HG03135 (cell line): ENCODE results near the gene GSTA5.
"Not testable (repeated sequence)": the region's sequence is repeated elsewhere in the genome, so short reads cannot be mapped to it uniquely, and the experiment has no call there.

Experiments used
- ATAC-seq: cut with Tn5 transposase; IDR thresholded peaks from one replicate; pipeline ENCODE4 v1.9.1; 2021; ENCODE audit warnings: mild to moderate bottlenecking, moderate library complexity; ENCODE audit not compliant: unreplicated experiment

Gene GSTA5

DNA sequence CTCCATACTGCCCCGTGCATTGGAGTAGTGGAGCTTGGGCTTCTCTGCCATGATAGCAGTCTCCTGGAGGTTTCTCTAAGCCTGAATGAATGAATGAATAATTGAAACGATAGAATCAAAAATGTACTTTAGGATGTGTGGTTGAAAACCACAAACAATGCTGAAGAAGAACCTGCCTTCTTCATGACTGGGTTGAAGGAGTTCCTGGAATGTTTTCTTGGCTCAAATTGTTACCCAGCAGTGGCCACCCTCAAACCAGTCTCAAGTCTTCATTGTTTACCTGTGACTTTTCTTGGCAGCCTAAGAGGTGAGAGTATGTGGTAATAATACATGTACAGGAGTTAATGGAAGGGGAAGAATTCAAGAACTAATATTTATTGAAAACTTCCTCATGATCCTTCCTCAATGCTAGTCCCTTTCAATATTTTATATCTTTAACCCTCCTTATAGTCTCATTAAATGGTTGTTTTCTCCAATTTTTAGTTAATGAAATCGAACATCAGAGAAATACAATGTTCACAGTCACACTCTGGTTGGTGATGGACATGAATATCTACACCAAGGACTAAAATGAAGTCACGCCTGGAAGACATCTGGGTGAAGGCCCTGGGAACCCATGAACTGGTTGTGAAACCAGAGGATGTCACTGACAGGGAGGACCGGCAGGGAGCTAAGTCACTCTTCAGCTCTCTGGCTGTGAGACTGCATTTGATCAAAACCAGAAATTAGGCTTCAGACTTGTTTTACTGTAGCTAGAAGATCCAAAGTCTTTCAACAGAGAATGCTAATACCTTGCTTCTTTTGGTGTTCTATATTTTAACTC is at the start of gene GSTA5:
Gene GSTA5 (minus strand): TSS at position 51 of the 823 bp plus-strand sequence.
- no peak for ATAC-seq

DNA sequence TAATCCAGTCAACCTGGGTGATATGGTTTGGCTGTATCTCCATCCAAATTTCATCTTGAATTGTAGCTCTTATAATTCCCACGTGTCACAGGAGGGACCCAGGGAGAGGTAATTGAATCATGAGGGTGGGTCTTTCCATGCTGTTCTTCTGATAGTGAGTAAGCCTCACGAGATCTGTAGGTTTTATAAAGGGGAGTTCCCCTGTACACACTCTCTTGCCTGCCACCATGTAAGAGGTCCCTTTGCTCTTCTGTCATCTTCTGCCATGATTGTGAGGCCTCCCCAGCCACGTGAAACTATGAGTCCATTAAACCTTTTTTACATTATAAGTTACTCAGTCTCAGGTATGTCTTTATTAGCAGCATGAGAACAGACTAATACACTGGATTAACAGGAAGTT is 49.4 kb upstream of the GSTA5 start:
- ATAC-seq, result no peak

DNA sequence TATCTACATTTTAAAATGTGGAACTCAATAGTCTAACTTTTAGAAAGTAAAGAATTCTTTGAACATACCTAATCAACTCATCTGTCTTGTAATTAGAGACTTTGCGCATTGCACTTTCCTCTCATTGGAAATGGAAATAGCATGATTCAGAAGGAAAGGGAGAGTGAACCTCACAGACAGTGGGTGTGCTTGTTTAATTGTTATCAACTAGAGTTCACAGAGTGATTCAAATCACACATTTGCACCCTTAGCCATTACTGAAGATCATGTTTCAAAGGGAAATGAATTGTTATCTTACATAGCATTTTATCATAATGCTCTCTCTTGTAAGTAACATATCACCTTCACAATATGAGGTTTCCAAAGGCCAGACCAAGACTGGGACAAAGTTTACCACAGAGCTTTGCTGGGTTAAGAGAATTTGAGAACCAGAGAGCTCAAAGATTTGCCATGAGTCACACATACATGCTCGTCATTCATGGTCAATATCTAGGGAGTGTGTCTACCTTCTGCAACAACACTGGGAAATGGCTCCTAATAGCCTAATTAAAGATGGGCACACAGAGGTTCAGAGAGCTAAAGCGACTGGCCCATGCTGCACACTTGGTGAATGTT is 47.4 kb upstream of the GSTA5 start:
- no peak for ATAC-seq

DNA sequence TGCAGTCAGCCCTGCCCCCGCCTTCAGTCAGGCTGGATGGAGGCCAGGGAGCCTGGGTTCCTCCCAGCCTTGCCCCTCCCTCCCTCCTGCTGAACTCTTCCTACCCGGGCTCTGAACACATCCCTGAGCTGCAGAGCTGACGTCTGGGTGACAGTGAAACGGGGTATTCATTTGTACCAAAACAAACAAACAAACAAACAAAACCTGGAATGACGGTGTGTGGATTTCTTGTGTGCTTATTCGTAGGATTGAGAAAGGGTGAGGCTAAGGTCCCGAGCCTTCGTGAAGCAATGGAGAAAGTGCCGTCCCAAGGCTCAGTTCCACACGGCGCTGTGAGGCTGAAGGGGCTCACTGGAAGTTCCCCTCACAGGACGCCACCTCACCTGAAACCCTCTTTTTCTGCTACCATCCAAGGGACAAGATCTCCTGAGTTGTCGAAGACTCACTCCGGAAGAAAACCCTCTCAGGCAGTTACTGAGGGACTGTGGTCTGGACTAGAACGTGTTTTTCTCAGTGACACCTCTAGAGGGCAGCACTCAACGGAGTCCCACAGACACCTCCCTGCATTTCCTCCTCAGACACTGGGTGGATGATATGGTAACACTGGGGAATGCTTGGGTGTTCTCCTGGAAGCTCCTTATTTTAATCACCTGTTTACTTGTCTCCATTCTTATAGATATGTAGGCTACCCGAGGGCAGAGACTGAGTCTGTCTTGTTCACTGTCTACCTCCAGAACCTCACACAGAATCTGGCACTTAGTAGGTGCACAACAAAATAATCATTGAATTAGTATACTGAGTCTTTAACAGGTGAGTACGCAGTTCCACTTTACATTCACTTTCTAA is 41.6 kb upstream of the GSTA5 start:
- ATAC-seq, result peak; percentile 99

DNA sequence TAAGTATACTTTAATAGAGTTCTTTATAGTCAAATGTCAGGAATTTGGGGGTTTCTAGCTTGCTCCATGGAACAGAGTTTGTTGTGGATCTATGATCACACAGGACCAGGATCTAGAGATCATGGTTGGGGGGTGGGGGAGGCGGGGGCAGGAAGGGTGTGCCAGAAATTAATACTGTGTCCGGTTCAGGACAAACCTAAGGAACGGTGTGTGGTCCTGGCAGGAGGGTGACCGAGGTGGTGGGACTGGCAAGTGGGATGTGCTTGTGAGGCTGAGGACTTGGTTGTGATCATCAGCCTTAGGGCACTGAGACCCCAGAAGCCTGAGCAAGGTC is 41.0 kb upstream of the GSTA5 start:
- no peak for ATAC-seq

DNA sequence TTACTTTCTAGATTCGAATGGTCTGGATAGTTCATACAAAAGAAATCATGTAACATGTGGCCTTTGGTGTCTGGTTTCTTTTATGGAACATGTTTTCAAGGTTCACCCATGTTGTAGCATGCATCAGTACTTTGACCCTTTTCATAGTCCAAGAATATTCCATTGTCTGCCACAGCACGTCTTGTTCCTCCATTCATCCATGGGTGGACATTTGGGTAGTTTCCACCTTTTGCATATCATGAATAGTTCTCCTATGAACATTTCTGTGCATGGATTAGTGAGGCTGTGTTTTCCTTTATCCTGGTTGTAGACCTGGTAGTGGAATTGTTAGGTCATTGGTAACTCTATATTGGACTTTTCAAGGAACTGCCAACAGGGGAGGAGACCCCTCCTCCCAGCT is 37.2 kb upstream of the GSTA5 start:
- no peak for ATAC-seq

DNA sequence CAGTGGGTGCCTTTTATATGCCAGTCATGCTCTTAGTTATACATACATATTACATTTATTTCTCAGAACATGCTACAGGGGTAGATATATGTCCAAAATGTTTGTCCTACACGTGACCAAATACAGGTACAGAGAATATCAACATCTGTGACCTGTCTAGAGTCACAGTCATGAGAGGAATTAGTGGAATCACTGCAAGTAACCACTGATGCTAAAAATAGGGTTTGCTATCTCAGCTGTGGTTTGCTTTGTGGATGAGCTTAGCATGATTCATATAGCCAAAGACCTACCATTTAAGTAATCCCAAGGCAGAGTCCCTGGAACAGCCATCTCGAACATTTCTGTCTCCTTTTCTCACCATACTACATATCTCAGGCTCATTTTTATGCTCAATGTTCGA is 36.6 kb upstream of the GSTA5 start:
- ATAC-seq, result no peak

DNA sequence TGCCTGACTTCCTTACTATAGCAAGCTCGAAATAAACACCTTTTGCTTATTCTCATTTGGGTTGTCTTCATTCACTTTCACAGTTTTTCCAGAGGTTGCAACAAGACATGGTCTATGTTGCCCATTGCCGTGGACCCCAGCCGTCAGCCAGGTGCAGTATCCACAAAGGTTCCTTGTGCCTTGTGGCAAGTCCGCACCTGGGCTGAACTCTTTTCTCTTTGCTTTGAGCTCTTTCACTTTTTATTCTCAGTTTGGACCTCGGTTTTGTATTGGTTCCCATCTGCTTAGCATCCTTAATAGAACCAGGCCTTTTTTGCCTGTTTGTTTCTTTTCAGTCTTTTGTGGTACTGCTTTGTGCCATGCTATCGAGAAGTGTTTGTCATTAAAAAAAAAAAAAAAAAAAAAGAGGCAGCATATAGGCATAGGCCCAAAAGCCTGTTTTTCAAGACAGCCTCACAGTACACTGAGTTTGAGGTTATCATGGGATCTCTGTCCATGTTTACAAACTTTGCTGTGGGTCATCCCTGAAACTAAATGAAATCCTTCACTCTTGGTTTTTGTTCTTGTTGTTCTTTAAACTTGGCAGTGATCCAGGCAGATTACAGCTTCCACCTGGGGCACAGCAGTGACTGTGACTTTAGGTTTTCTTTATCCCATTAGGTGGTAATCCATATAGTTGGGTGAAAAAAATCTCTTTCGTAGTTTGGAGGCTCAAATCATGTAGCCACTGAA is 35.6 kb upstream of the GSTA5 start:
- ATAC-seq, result no peak

DNA sequence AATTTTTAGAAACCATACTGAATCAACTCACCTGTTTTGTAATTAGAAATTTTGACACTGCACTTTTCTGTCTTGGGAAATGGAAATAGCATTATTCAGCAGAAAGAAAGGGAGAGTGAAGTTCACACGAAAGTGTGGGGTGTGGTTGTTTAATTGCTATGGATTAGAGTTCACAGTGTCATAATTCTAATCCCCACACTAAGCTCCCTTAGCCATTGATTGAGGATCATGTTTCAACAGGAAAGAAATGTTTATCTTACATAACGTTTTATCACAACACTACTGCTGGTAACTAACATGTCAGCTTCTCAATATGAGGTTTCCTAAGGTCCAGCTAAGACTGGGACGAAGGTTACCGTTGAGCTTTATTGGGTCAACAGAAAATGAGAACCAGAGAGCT is 31.4 kb upstream of the GSTA5 start:
- no peak for ATAC-seq

DNA sequence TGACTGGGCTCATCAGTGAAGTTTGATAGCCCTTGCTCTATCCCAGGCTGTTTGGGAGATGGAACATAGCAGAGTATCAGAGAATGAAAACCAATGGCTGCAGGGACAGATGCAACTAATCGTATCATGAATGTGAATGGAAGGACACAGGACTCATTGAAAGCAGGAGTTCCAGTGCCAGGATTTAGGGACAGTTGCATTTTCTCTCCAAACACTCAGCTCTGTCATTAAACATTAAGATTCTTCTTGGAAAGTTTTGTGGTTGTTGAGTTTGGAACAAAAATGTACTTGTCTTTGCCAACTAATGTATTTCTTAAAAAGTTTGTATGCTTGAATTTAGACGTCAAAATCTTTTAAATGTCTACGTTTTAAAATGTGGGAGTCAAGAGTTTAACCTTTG is 31.0 kb upstream of the GSTA5 start:
- ATAC-seq, result no peak

DNA sequence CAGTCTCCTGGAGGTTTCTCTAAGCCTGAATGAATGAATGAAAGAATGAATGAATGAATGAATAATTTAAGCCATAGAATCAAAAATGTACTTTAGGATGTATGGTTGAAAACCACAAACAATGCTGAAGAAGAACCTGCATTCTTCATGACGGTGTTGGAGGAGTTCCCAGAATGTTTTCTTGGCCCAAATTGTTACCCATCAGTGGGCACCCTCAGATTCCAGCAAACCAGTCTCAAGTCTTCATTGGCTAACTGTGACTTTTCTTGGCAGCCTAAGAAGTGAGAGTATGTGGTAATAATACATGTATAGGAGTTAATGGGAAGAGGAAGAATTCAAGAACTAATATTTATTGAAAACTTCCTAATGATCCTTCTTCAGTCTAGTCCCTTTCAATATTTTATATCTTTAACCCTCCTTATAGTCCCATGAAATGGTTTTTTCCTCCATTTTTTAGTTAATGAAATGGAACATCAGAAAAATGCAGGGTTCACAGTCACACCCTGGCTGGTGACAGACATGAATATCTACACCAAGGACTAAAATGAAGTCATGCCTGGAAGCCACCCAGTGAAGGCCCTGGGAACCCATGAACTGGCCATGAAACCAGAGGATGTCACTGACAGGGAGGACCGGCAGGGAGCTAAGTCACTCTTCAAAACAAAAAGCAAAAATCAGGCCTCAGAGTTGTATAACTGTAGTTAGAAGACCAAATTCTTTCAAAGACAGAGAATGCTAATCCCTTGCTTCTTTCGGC is 29.9 kb upstream of the GSTA5 start:
- not testable (repeated sequence) for ATAC-seq

DNA sequence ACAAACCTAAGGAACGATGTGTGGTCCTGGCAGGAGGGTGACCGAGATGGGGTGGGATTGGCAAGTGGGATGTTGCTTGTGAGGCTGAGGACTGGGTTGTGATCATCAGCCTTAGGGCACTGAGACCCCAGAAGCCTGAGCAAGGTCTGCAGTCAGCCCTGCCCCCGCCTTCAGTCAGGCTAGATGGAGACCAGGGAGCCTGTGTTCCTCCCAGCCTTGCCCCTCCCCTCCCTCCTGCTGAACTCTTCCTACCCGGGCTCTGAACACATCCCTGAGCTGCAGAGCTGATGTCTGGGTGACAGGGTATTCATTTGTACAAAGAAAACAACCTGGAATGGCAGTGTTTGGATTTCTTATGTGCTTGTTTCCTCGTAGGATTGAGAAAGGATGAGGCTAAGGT is 28.3 kb upstream of the GSTA5 start:
- ATAC-seq, result not testable (repeated sequence)

DNA sequence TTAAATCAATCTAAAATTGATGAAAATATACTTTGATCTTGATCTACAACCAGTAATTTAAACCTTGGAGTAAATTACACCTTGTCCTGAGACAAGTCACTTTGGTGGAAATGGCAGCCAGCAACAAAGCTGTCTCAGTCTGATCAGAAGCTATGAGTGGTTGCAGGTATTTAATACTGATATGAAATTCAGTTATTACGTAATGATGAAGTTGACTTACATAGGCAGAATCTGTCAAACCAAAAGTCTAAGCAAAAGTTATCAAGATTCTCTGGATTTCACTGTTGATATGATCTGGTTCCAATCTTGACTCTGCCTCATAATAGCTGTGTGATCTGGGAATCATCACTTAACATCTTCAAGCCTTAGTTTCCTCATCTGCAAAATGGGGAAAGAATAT is 27.6 kb upstream of the GSTA5 start:
- no peak for ATAC-seq

DNA sequence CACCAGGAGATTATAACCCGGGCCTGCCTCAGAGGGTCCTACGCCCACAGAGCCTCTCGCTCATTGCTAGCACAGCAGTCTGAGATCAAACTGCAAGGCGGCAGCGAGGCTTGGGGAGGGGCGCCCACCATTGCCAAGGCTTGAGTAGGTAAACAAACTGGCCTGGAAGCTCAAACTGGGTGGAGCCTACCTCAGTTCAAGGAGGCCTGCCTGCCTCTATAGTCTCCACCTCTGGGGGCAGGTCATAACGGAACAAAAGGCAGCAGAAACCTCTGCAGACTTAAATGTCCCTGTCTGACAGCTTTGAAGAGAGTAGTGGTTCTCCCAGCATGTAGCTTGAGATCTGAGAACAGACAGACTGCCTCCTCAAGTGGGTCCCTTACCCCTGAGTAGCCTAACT is 20.5 kb upstream of the GSTA5 start:
- ATAC-seq, result not testable (repeated sequence)

DNA sequence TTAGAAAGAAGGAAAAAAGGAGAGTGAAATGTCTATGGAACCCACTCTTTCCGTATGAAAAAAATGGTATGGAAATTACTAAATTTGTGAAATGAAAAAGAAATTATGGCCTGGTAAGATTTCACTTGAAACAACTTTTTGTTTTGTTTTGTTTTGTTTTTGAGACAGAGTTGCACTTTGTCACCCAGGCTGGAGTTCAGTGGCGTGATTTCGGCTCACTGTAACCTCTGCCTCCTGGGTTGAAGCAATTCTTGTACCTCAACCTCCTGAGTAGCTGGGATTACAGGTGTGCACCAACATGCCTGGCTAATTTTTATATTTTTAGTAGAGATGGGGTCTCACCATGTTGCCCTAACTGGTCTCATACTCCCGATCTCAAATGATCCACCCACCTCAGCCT is 17.8 kb upstream of the GSTA5 start:
- no peak for ATAC-seq

DNA sequence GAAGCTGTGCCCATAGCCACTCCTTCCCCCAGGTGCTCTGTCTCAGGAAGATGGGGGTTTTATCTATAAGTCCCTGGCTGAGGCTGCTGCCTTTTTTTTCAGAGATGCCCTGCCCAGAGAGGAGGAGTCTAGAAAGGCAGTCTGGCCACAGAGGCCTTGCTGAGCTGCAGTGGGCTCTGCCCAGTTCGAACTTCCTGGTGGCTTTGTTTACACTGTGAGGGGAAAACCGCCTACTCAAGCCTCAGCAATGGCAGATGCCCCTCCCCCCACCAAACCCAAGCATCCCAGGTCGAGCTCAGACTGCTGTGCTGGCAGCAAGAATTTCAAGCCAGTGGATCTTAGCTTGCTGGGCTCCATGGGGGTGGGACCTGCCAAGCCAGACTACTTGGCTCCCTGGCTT is 15.5 kb upstream of the GSTA5 start:
- not testable (repeated sequence) for ATAC-seq

DNA sequence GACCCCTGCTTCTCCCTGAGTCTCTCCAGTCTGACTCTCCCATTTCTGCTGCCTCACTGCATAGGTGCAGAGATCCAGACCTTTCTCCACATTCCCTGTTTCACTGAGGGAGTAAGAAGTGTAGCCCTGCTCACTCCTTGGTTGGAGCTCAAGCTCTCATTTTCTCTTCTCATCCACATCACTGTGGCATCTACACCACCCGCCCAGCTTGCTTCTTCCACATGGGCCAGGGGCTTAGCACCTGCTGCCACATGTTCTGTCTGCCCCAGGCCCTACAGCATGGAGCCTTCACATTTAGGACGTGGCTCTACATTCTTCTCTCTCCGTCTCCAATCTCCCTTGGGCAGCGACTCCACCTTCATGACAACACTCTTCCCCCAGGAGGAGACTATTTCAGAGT is 8.5 kb upstream of the GSTA5 start:
- no peak for ATAC-seq

DNA sequence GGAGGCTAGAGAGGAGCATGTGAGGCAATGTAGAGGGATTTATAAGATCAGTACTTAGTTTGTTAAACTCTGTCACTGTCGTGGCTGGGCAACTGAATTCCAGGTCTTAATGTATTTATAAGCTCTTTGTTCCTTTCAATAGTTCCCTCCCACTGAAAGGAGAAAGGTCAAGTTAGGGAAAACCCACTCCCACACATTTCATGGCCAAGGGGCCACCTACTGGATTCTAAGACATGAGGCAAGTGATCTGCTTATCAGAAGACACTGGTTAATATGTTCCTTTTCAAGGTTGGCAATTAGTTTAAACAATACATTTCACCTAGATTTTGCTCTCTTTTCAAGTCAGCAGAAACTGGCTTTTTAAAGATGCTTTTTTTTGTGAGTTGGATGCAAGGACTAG is 5.4 kb upstream of the GSTA5 start:
- no peak for ATAC-seq

DNA sequence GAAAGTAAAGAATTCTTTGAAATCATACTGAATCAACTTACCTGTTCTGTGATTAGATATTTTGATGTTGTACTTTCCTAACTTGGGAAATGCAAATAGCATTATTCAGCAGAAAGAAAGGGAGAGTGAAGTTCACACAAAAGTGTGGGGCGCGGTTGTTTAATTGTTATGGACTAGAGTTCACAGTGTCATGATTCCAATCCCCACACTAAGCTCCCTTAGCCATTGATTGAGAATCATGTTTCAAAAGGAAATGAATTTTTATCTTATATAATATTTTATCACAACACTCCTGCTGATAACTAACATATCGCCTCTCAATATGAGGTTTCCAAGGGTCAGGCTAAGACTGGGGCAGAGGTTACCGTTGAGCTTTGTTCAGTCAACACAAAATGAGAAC is 3.0 kb upstream of the GSTA5 start:
- no peak for ATAC-seq
